Measurements from ENCODE around the gene PTPN6. TPM values are rescaled to one million over a fixed set of nuclear protein-coding genes. Genes with fewer than 3 reads are reported as not detected.

The PTPN6 gene
- total RNA-seq, 1 donor from 2014 or later: 70.2 TPM

DNA sequence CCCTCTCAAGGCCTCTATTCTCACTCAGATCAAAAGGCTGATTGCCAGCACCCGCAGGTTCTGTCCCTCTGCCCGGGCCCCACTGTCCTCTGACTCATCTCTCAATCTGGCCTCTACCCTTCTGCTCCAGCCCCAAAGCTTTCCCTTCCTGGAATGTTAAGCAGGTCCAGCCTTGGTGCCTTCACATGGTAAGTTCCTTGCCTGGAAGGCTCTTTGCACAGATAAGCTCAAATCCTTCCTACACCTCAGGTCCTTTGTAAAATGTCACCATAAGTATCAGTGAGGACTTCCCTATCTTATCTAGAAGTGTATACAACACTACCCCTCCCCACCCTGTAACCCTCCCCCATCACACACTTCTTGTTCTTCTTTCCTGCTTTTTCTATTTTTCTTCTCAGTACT is 44.9 kb downstream of the PTPN6 start:
- H3K27me3 Mint-ChIP-seq: no peaks in the 10 kb centered on the region

DNA sequence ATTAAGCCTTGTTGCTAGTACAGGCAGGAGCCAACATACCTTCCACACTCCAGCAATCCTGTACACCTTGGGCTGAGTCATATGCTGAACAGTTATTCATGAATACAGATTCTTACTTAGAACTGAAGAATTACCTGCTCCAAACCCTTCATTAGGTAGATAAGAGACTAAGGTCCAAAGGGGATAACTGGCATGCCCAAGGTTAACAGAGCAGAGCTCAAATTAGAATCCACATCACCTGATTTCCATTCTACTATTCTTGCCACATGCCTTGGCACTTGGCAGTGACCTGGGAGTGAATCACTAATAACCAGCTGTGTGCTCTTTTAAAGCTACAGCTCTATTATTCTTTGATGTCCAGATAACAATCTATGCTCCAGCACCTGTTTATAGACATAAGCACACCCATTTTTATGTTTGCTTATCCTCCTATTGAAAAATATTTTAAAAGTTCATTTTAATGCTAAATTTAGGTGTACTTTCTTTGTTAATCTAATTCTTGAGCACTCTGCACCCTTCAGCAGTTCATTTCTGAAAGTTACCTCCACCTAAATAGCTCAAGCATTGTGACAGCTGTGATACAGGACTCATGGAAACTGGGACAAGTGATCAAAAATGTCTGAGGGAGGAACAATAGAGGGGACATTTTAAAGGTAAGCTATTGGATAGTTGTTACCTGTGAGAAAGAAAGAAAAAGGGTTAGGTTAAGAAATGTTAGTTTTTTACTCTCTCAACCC is 47.7 kb downstream of the PTPN6 start:
- Mint-ChIP-seq H3K27me3 (no peaks in the 10 kb centered on the region), H3K4me3 (ENCODE audit: low read depth) (no peak overlapping the region), H3K9me3 (ENCODE audit: low read depth) (no peaks in the 10 kb centered on the region), H3K4me1 (ENCODE audit: low read depth) (peaks cover 3% of the 10 kb centered on the region), H3K36me3 (ENCODE audit: insufficient read depth) (peaks cover 16% of the 10 kb centered on the region), H3K27ac (no peak overlapping the region)
- TF ChIP-seq, protein P1, sequence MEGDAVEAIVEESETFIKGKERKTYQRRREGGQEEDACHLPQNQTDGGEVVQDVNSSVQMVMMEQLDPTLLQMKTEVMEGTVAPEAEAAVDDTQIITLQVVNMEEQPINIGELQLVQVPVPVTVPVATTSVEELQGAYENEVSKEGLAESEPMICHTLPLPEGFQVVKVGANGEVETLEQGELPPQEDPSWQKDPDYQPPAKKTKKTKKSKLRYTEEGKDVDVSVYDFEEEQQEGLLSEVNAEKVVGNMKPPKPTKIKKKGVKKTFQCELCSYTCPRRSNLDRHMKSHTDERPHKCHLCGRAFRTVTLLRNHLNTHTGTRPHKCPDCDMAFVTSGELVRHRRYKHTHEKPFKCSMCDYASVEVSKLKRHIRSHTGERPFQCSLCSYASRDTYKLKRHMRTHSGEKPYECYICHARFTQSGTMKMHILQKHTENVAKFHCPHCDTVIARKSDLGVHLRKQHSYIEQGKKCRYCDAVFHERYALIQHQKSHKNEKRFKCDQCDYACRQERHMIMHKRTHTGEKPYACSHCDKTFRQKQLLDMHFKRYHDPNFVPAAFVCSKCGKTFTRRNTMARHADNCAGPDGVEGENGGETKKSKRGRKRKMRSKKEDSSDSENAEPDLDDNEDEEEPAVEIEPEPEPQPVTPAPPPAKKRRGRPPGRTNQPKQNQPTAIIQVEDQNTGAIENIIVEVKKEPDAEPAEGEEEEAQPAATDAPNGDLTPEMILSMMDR (IDR thresholded peaks at IDR 0.05; ENCODE audit: unreplicated experiment): no peak
- no peak for DNase-seq (ENCODE audit: low spot score, unreplicated experiment)

More for the DNA sequence above, 44.9 kb downstream of the PTPN6 start:
- Mint-ChIP-seq H3K36me3 (ENCODE audit: insufficient read depth) (peaks cover 16% of the 10 kb centered on the region), H3K4me3 (ENCODE audit: low read depth) (no peak overlapping the region), H3K9me3 (ENCODE audit: low read depth) (no peaks in the 10 kb centered on the region), H3K27ac (no peak overlapping the region), H3K4me1 (ENCODE audit: low read depth) (peaks cover 3% of the 10 kb centered on the region)
- TF ChIP-seq, protein P1 (IDR thresholded peaks at IDR 0.05; ENCODE audit: unreplicated experiment): no peak
- DNase-seq (ENCODE audit: low spot score, unreplicated experiment): no peak

DNA sequence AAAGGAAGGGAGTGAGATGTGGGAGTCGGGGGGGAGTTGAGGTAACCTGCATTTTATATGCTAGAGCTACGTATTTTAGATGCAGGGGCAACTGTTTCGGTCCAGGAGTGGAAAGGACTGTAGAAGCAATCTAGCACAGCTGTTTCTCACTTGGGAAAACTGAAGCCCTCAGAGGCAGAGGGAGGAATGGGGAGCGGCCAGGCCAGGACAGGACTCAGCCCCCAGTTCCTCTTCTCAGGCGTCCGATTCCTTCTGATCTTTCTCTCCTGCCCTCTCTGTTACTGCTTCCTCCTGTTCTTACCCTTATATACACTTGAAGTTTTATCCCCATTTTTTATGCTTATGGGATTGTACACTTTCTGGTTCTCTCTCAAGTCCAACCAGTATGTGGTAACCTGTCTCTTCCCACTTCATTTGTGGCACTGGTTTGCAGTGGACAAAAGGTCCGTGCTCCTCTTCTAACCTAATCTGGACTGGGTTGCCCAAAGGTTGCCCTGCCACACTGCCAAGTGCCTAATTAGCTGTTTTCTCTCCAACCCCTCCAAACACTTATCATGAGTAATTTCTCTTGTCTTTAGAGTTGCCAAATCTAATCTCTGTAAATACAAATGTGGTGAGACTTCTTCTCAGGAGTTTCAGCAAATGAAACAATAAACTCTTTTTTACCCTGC is 50.9 kb downstream of the PTPN6 start:
- TF ChIP-seq, protein P1 (IDR thresholded peaks at IDR 0.05; ENCODE audit: unreplicated experiment): no peak
- no peak for DNase-seq (ENCODE audit: low spot score, unreplicated experiment)
- Mint-ChIP-seq H3K27me3 (no peaks in the 10 kb centered on the region), H3K4me3 (ENCODE audit: low read depth) (no peak overlapping the region), H3K27ac (no peak overlapping the region), H3K4me1 (ENCODE audit: low read depth) (no peaks in the 10 kb centered on the region), H3K9me3 (ENCODE audit: low read depth) (no peaks in the 10 kb centered on the region), H3K36me3 (ENCODE audit: insufficient read depth) (peaks cover 8% of the 10 kb centered on the region)

DNA sequence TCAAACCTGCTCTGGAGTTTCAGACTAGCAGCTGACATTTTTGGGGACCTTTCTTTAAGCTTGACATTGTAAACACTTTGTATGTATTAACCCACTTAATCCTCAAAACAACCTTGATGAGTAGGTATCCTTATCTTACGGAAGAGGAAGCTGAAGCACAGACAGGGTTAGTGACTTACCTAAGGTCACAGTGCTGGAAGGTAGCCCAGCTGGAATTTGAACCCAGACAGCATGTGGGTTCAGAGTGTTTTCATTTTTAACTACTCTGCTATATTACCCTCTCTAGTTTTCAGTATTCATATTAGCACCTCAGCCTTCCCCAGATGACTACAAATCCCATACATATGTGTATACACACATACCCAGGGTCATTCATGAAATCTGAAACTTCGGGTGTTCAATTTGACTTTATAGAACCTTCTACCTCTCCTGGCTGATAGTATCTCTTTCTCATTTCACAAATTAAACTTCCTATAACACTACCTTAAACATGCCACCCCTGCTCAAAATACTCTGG is 53.2 kb downstream of the PTPN6 start:
- TF ChIP-seq, protein P1 (IDR thresholded peaks at IDR 0.05; ENCODE audit: unreplicated experiment): no peak
- Mint-ChIP-seq H3K27ac (no peak overlapping the region), H3K36me3 (ENCODE audit: insufficient read depth) (peaks cover 9% of the 10 kb centered on the region), H3K4me3 (ENCODE audit: low read depth) (no peak overlapping the region), H3K4me1 (ENCODE audit: low read depth) (no peaks in the 10 kb centered on the region), H3K27me3 (no peaks in the 10 kb centered on the region), H3K9me3 (ENCODE audit: low read depth) (no peaks in the 10 kb centered on the region)
- no peak for DNase-seq (ENCODE audit: low spot score, unreplicated experiment)

DNA sequence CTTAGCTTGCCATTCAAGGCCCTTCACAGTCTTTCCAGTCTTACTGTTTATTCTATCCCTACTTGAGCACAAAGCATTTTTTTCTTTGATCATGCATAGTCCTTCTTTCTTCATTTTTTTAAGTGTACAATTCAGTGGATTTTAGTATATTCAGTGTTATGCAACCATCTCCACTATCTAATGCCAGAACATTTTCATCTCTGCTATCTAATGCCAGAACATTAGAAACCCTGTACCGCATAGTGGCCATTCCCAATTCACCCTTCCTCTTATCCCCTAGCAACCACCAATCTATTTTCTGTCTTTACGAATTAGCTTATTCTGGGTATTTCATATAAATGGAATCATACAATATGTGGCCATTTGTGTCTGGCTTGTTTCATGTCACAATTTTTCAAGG is 53.7 kb downstream of the PTPN6 start:
- Mint-ChIP-seq H3K9me3 (ENCODE audit: low read depth) (no peaks in the 10 kb centered on the region), H3K4me1 (ENCODE audit: low read depth) (no peaks in the 10 kb centered on the region), H3K4me3 (ENCODE audit: low read depth) (no peak overlapping the region), H3K27me3 (no peaks in the 10 kb centered on the region), H3K27ac (no peak overlapping the region), H3K36me3 (ENCODE audit: insufficient read depth) (peaks cover 9% of the 10 kb centered on the region)
- TF ChIP-seq, protein P1 (IDR thresholded peaks at IDR 0.05; ENCODE audit: unreplicated experiment): no peak
- no peak for DNase-seq (ENCODE audit: low spot score, unreplicated experiment)
